Effector memory CD8-positive, alpha-beta T cell (primary cell): ENCODE results near the gene LRRC63.
A peak's percentile ranks its signal among the peaks of the same experiment; 100 is the strongest.

Experiments
- ATAC-seq: fragments of 150-1000 bp; cut with Tn5 transposase; replicated peaks from 2 replicates; pipeline ENCODE4 v1.10.0; 2021; ENCODE audit warnings: mild to moderate bottlenecking, moderate library complexity
- DNase-seq, 3 experiments: peaks; one replicate each; pipeline ENCODE4 v3.0.0; 2021
- H3K27ac Mint-ChIP-seq, 2 donors: one replicate each; pipeline ENCODE4 v1.8.0; 2022; ENCODE audit warnings: mild to moderate bottlenecking in 2 of 2, mixed read lengths in 2 of 2, moderate library complexity in 2 of 2
- H3K27me3 Mint-ChIP-seq, 2 donors: one replicate each; pipeline ENCODE4 v1.8.0; 2022; ENCODE audit warnings: mixed read lengths in 2 of 2
- H3K36me3 Mint-ChIP-seq: one replicate; pipeline ENCODE4 v1.8.0; 2022; ENCODE audit warnings: mild to moderate bottlenecking, moderate library complexity, mixed read lengths; ENCODE audit not compliant: insufficient read depth
- H3K4me1 Mint-ChIP-seq, 2 donors: one replicate each; pipeline ENCODE4 v1.8.0; 2022; ENCODE audit warnings: low read depth in 2 of 2, mixed read lengths in 2 of 2
- H3K4me3 Mint-ChIP-seq, 2 donors: one replicate each; pipeline ENCODE4 v1.8.0; 2022; ENCODE audit warnings: mild to moderate bottlenecking in 2 of 2, mixed read lengths in 2 of 2, moderate library complexity in 2 of 2
- H3K9me3 Mint-ChIP-seq, 2 donors: one replicate each; pipeline ENCODE4 v1.8.0; 2022; ENCODE audit warnings: mixed read lengths in 2 of 2

LRRC63 gene

DNA sequence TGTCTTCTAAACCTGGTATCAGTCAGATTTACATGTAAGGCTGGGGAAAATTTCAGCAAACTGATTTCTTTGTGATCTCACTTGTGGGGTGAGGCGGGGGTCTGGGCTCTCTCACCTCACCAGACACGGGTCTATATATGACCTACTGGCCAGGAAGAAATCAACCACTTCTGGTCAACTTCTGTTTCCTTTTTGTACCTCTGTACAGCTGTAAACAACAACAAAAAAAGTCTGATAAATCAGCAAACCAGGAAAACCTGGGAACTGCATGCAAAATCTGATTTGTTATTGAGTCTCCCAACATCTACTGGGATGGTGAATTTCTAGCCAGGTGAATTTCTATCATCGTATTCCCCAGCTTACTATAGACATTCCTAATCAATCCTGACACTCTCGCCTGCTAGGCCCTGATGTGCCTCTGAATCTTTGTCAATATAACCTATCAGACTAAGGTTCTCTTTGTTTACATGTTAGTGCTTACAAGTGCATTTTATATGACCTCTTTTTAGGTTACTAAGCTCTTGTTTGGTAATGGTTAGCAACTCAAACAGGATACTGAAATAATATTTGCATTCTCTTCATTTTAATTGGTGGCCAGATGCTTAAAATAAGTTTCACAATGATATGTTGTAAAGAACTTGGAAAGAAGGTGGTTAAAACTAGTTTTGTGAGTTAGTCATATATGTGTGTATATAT, 77.7 kb downstream of the LRRC63 start:
- ATAC-seq, result peak; percentile 24
- H3K27ac Mint-ChIP-seq, result peak overlapping the region; percentile 35 to 83
- no peaks in the 10 kb centered on the region for H3K36me3 Mint-ChIP-seq
- peaks cover 3 to 18% of the 10 kb centered on the region in 2 donors for H3K4me1 Mint-ChIP-seq
- no peaks in the 10 kb centered on the region for H3K27me3 Mint-ChIP-seq
- no peak overlapping the region for H3K4me3 Mint-ChIP-seq
- H3K9me3 Mint-ChIP-seq, result no peaks in the 10 kb centered on the region
- no peak for DNase-seq

DNA sequence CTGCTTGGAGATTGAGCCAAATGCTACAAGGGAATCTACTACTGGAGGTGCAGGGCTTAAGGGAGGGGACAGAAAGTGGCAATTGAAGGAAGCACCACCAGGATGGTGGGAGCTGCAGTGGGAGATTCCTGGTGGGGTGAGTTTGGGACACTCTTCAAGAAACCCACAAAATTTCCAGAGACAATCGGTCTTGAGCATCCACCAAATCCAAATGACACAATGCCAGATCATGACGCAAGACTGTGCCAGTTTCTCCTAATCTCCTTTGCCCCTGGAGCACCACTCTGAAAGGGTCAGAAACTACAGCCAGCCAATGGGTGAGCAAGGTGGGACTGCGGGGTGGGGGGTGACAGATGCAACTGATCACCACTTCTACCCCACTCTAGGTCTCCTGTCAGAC, 78.7 kb downstream of the LRRC63 start:
- Mint-ChIP-seq H3K4me1 (peaks cover 6 to 20% of the 10 kb centered on the region in 2 donors), H3K27ac (peak overlapping the region in 1 of 2 donors; percentile 83)
- ATAC-seq, result no peak

DNA sequence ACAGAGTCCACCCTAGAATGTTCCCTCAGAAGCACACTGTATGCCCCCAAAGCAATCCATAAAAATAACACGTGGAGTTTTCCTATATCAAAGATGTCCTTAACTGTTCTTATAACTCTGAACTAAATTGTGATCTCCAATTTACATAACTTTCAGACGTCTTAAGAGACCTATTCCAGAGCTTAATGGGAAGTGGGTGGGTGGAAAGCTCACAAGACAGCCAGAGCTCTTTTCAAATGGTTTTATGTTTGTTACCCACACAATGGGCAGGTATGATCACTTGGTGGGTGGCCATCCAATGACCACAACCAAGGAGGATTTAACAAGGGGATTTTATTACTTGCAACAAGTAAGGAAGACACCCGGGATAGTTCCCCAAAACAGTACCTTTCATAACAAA, 81.7 kb downstream of the LRRC63 start:
- H3K27ac Mint-ChIP-seq, result peak overlapping the region in 1 of 2 donors; percentile 57
- no peaks in the 10 kb centered on the region for H3K9me3 Mint-ChIP-seq
- peaks cover 33 to 44% of the 10 kb centered on the region in 2 donors for H3K4me1 Mint-ChIP-seq
- no peak for ATAC-seq
- no peaks in the 10 kb centered on the region for H3K27me3 Mint-ChIP-seq
- no peak for DNase-seq
- H3K4me3 Mint-ChIP-seq, result no peak overlapping the region
- H3K36me3 Mint-ChIP-seq, result peaks cover 9% of the 10 kb centered on the region

More for the DNA sequence above, 78.7 kb downstream of the LRRC63 start:
- no peak overlapping the region for H3K4me3 Mint-ChIP-seq
- no peaks in the 10 kb centered on the region for H3K27me3 Mint-ChIP-seq
- H3K36me3 Mint-ChIP-seq, result peaks cover 1% of the 10 kb centered on the region
- no peaks in the 10 kb centered on the region for H3K9me3 Mint-ChIP-seq
- DNase-seq, result no peak

DNA sequence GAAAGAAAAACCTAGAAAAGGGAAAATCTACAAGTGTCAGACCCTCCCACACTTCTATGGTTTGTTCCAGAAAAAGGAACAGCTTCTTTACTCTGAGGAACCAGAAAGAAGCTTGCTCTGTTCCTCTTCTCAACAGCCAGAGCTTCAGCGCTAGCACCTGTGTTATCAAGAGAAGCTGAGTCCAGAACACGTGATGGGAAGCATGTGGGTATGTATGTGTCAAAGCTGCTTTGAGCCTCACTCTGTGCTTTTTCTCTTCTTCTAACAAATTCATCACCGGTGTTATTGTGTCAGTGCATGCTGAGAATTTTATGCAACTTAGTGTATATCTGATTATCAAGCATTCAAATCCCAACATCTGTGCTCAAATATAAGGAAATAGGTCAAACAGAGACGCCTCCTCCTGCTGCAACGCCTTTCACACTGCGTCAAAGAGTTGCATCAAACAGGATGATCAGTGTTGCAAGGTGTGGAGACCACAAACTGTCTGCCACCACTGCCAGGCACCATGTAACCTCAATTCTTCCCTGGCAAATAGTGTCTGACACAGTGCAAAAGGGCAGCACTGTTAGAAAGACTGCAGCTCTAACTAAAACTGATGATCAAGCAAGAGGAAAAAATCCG, 83.9 kb downstream of the LRRC63 start:
- Mint-ChIP-seq H3K4me3 (peak overlapping the region; percentile 67 to 73), H3K9me3 (no peaks in the 10 kb centered on the region), H3K4me1 (peaks cover 37 to 43% of the 10 kb centered on the region in 2 donors), H3K27me3 (no peaks in the 10 kb centered on the region), H3K27ac (peak overlapping the region; percentile 91 to 92), H3K36me3 (peaks cover 9% of the 10 kb centered on the region)
- DNase-seq (peak; percentile 69 to 77 (median 71)), ATAC-seq (peak; percentile 89)

DNA sequence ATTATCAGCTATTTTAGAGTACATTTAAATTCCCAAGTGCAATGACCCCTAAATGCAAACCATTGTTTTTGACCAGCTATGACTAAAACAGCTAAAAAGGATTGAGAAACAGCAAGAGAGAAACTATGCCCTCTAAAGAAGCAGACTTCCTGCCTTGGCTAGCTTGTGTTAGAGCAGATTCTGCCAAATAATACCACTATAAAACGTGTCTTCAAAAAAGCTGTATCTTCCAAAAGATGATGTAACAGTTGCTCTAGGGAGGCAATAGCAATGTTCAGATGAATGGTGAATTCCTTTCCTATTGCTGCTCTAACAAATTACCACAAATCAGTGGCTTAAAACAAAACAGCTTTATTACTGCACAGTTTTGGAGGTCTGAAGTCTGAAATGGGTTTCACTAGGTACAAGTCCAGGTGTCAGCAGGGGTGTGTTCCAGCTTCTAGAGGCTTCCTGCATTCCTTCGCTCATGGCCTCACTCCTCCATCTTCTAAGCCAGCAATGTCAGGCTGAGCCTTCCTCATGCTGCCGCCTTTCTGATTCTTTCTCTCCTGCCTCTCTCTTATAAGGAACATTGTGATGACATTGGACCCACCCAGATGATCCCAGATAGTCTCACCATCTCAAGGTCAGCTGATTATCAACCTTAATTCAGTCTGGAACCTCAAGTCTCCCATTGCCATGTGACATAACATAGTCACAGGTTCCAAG, 84.5 kb downstream of the LRRC63 start:
- peak in 2 of 3 experiments; percentile 6 to 22 for DNase-seq
- peaks cover 37 to 43% of the 10 kb centered on the region in 2 donors for H3K4me1 Mint-ChIP-seq
- peaks cover 9% of the 10 kb centered on the region for H3K36me3 Mint-ChIP-seq
- H3K4me3 Mint-ChIP-seq, result peak overlapping the region; percentile 67 to 73
- H3K27me3 Mint-ChIP-seq, result no peaks in the 10 kb centered on the region
- no peaks in the 10 kb centered on the region for H3K9me3 Mint-ChIP-seq
- H3K27ac Mint-ChIP-seq, result peak overlapping the region; percentile 91 to 92
- ATAC-seq, result peak; percentile 70

DNA sequence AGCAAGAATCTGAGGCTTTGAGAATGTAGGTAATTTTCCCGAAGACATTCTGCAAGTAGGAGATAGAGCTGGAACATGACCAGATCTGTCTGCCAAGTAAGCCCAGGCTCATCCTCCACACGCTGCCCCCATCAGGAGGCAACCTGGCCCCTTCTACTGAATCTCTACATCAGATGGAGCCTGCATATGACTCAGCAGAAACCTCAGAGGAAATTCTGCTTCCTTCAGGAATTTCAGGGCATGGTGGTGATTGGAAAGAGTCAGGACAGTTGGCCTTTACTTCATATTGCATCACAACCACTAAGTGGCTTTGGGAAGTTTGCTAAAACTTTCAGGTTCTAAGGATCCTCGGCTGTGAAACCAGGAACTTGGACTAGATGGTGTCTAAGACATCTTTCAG, 85.2 kb downstream of the LRRC63 start:
- no peak for DNase-seq
- peaks cover 9% of the 10 kb centered on the region for H3K36me3 Mint-ChIP-seq
- H3K9me3 Mint-ChIP-seq, result no peaks in the 10 kb centered on the region
- H3K27me3 Mint-ChIP-seq, result no peaks in the 10 kb centered on the region
- ATAC-seq, result no peak
- peaks cover 37 to 43% of the 10 kb centered on the region in 2 donors for H3K4me1 Mint-ChIP-seq
- H3K27ac Mint-ChIP-seq, result peak overlapping the region; percentile 91 to 92
- H3K4me3 Mint-ChIP-seq, result peak overlapping the region; percentile 67 to 73

DNA sequence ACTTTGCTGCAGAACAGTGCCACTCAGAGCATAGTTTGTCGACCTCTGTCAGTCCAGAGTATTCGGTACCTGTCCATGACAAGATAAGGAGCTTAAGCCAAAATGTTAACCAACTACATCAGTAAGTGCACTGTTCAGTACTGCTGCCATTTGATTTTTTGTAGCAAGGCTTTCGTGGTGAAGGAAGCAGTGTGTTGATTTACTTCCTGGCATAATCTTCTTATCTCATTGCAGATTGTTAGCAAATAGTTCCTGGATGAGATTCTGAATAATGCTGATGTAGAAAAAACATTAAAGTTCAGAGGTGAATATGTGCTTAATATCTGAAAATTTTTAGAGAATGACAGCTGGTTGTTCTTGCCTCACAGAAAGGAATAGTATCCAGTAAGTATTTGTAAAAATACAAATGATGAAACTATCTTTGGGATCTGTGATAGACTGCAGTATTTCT, 85.7 kb downstream of the LRRC63 start:
- ATAC-seq (no peak), DNase-seq (no peak)
- Mint-ChIP-seq H3K36me3 (peaks cover 9% of the 10 kb centered on the region), H3K4me1 (peaks cover 37 to 43% of the 10 kb centered on the region in 2 donors), H3K4me3 (peak overlapping the region; percentile 38 to 67), H3K27ac (peak overlapping the region; percentile 91 to 92), H3K27me3 (no peaks in the 10 kb centered on the region), H3K9me3 (no peaks in the 10 kb centered on the region)

DNA sequence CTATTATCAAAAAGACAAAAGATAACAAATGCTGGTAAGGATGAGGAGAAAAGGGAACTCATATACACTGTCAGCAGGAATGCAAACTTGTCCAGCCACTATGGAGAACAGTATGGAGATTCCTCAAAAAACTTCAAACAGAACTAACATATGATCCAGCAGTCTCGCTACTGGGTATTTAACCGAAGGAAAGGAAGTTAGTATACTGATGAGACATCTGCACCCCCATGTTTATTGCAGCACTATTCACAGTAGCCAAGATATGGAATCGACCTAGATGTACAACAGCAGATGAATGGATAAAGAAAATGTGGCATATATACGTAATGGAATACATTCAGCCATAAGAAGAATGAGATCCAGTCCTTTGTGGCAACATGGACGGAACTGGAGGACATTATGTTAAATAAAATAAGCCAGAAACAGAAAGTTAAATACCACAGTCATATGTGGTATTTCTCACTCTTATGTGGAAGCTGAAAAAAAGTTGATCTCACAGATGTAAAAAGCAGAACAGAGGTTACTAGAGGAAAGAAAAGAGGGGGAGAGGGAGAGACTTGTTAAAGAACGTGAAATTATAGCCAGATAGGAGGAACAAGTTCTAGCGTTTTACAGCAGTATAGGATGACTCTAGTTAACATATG, 92.1 kb downstream of the LRRC63 start:
- peak overlapping the region; percentile 7 to 37 for H3K4me3 Mint-ChIP-seq
- peak overlapping the region; percentile 3 to 66 for H3K27ac Mint-ChIP-seq
- DNase-seq (no peak), ATAC-seq (peak; percentile 88)
- no peaks in the 10 kb centered on the region for H3K9me3 Mint-ChIP-seq
- H3K4me1 Mint-ChIP-seq, result peaks cover 11 to 15% of the 10 kb centered on the region in 2 donors
- no peaks in the 10 kb centered on the region for H3K27me3 Mint-ChIP-seq
- H3K36me3 Mint-ChIP-seq, result no peaks in the 10 kb centered on the region

DNA sequence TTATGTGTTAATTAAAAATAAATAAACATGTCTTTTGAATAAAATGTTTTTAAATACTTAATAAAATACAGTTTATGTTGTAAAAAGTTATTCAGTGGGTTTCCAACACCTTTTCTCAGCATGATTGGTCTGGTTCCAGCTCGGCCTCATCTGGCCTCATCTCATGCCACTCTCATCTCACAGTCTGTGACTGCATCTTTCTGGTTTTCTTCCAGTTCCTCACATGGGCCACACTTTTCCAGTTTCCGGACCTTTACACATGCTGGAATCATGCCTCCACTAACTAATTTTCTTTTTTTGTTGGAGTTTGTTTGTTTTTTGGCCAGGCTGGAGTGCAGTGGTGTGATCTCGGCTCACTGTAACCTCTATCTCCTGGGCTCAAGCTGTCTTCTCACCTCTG, 92.8 kb downstream of the LRRC63 start:
- DNase-seq, result no peak
- Mint-ChIP-seq H3K4me1 (peaks cover 8 to 13% of the 10 kb centered on the region in 2 donors), H3K4me3 (peak overlapping the region in 1 of 2 donors; percentile 16), H3K27me3 (no peaks in the 10 kb centered on the region), H3K36me3 (no peaks in the 10 kb centered on the region), H3K9me3 (no peaks in the 10 kb centered on the region), H3K27ac (no peak overlapping the region)
- no peak for ATAC-seq

DNA sequence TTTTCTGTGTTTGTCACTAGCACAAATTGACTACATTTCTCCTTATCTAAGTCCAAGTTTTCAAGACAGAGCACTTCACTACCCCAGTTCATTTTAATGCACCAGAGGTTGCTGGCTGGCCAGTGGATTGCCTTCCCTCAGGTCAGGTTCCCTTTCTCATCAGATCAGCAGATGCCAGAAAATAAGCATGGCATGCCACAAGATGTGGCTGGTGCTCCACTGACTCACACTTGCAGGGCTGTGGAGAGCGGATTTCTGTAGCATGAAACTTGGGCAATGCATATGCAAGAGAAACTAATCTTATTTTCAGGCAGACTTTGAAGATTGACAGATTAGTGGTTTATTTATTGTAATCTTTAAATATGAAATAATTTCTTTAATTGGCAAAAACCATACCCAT, 95.8 kb downstream of the LRRC63 start:
- Mint-ChIP-seq H3K36me3 (peaks cover 3% of the 10 kb centered on the region), H3K27me3 (no peaks in the 10 kb centered on the region), H3K4me1 (peaks cover 8 to 12% of the 10 kb centered on the region in 2 donors), H3K27ac (no peak overlapping the region), H3K4me3 (no peak overlapping the region), H3K9me3 (no peaks in the 10 kb centered on the region)
- no peak for DNase-seq
- ATAC-seq, result no peak

DNA sequence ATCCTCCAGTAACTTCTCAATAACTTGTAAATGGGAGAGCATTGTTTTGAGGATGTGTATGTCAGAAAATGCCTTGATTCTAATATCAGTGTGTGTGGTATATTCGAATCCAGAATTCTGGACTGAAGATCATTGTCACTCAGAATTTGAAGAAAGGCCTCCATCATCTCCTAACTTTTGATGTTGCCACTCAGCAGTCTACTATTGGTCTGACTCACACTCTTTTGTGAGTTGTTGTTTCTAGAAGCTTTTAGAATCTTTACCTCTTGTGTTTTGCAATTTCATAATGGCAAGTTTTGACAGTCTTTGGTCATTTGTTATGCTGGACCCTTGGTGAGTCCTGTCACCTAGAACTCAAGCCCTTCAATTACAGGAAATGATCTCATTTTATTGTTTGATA, 98.3 kb downstream of the LRRC63 start:
- DNase-seq (no peak), ATAC-seq (no peak)
- Mint-ChIP-seq H3K27ac (no peak overlapping the region), H3K36me3 (peaks cover 3% of the 10 kb centered on the region), H3K4me3 (no peak overlapping the region), H3K9me3 (no peaks in the 10 kb centered on the region), H3K4me1 (peaks cover 9 to 11% of the 10 kb centered on the region in 2 donors), H3K27me3 (no peaks in the 10 kb centered on the region)

DNA sequence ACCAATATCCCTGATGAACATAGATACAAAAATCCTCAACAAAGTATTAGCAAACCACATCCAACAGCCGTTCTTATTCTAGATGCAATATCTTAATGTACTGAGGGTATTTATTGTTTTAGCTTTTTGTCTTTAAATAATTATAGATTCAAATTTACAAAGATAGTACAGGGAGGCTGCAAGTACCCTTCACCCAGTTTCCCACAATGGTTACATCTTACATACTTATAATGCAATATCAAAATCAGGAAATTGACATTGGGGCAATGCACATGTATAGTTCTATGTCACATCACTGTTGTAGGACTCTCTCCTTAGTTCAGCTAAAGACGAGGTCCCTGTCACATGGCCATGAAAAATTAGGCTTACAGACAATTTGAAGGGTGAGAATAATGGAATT, 99.5 kb downstream of the LRRC63 start:
- Mint-ChIP-seq H3K4me3 (no peak overlapping the region), H3K27me3 (no peaks in the 10 kb centered on the region), H3K36me3 (peaks cover 3% of the 10 kb centered on the region), H3K9me3 (no peaks in the 10 kb centered on the region), H3K27ac (no peak overlapping the region), H3K4me1 (peaks cover 11 to 17% of the 10 kb centered on the region in 2 donors)
- no peak for DNase-seq
- ATAC-seq, result no peak

DNA sequence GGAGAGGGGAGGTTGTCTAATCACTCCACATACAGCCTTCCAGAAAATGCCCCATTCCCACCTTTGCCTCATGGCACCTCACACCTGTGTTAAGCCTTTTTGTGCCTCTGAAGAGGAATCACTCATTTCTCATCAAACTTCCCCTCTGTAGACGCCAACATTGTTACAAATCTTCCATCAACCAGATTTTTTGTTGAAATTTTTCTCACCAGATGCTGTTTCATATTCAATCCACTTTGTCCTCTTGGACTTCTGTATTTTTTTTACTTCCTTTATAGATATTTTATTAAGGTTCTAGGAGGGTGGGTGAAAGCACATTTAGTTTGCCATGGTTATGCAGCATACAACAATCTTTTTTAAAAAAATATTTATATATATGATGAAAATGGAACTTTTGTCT, 101.3 kb downstream of the LRRC63 start:
- no peaks in the 10 kb centered on the region for H3K9me3 Mint-ChIP-seq
- no peak overlapping the region for H3K4me3 Mint-ChIP-seq
- peaks cover 12 to 17% of the 10 kb centered on the region in 2 donors for H3K4me1 Mint-ChIP-seq
- DNase-seq (no peak), ATAC-seq (no peak)
- peaks cover 3% of the 10 kb centered on the region for H3K36me3 Mint-ChIP-seq
- H3K27ac Mint-ChIP-seq, result peak overlapping the region; percentile 90 to 98
- H3K27me3 Mint-ChIP-seq, result no peaks in the 10 kb centered on the region
